T-helper 22 cell (primary cell): ENCODE measurements around the gene SLC39A12.

Experiments used
- DNase-seq: peaks from one replicate; pipeline ENCODE4 v3.0.0-alpha.2; 2020; ENCODE audit warnings: low read depth

SLC39A12 gene

DNA sequence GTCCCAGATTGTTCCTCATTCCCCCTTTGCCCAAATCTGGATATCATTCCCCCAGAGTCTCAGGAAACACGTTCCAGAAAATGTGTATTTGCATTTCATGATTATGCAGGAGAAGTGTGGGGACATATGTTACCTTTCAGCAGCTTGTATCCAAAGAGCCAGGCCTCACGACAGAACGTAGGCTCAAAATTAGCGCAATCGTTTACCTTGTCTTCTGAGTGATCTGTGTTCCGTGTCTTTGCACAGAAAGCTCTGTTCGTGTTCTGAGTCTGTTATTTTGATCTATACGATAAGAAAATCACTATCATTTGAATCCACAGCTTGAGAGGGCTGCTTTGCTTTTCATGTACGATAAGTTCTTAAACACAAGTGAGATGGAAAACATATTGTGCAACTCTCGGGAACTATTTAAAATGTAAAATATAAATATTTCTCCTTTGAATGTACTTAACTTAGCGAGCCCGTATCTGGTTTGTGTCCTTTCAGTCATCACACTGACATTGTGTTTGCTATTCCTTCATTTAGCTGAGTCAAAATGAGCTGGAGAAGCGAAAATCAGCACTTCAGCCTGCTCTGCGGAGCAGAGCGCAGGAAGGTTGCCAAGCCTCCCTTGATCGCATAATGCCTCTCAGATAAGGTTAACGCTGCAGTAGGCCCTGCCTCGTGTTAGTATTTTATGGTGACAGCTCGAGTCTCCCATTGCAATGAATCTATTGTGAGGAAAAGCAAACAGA is 108.3 kb downstream of the SLC39A12 start:
- DNase-seq, result no peak

- DNase-seq, result no peak
Measured at GRCh38 chr10:18066947-18067346, 115.2 kb downstream of the SLC39A12 start.

DNA sequence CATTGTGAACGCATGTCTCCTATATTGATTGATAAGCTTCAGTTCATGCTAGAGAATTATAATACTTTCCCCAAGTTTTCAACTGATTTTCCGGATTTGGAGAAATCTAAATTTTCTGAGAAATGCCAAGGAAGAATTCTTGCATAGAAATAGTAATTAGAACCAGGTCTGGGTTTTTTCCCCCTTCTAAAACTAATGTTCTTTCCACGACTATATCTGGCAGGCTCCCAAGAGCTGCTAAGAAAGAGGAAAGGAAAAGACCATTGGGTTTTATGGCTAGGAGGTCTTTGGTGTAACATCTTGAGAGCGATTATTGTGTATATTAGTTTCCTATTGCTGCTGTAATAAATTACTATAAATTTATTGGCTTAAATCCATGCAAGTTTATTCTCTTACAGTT is 116.7 kb downstream of the SLC39A12 start:
- no peak for DNase-seq

DNA sequence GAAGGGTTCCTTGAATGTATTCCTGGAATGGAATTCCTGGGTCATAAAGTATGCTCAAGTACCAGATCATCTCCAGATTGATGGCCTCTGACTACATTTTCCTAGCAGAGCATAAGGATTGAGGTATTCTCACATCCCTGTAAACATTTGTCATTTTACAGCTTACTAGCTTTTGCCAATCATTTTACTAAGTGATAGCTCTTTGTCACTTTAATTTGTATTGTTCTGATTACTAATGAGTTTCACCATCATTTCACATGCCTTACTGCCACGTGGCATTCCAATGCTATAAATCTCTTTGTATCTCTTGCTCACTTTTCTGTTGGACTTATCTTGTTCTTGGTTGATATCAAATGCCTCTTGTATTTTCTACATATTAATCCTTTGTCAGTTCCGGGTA is 119.9 kb downstream of the SLC39A12 start:
- no peak for DNase-seq

DNA sequence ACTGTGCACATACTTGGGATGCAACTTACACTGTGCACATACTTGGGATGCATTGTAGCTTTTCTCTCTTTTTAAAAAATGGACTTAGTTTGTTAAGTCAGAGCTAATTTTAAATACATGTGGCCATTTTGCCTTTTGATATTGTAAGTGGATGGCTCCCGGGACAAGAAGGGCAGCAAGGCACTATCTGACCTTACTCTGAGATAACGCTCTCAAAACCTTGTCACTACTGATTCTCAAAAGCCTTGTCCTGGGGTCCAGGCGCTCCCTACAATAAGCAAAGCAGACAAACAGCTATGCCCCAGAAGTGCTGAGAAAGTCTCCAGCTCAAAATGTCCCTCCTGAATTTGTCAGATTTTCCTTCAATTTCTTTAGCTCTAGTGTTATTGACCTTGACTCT is 121.6 kb downstream of the SLC39A12 start:
- DNase-seq, result no peak

- DNase-seq, result no peak
Measured at GRCh38 chr10:18075881-18076280, 124.2 kb downstream of the SLC39A12 start.

DNA sequence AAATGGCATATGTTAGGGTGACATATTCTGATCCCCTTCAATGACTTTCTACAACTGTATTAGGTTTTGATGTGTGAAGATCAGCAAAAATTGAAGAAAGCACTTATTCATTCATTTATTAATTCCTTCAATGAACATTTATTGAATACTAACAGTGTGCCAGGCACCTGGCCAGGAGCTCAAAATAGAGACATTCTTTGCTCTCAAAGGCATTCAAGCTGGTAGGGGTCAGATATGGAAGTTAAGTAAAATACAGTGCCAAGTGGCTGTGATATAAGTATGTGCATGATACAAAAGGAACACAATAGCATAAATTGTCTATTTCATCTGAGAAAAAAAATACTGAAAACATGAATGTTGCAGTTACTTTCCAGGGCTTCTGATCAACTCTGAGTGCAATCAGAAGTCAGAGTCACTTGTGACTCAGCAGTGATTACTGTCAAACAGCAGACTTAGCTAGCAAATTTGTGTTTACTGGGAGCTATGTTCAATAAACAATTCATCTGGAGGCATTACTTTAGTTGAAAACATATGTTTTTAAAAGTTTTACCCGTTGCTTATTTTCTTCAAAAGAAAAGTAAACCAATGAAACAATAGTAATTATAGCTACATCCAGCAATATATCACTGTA is 128.1 kb downstream of the SLC39A12 start:
- no peak for DNase-seq

DNA sequence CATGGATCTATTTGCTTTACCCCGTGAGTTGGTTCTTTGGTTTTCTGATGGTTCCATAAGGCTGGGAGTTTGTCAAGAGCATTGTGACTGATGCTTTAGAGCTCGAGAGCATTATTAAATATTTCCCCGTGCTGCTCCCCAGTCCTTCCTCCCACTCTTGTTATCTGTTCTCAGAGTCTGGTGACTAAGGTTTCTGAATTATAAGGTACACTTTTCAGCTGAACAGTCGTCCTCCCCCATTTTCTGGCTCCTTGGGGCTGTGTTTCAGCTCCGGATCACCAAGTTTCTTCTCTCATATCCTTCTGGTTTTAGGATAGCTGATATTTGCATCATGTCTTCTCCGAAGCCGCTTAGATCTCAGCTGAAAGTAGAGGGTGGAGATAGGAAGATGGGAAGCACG is 130.7 kb downstream of the SLC39A12 start:
- DNase-seq, result no peak

GRCh38 chr10:18085855-18086254 is 134.1 kb downstream of the SLC39A12 start:
- DNase-seq, result no peak

GRCh38 chr10:18086746-18087145 is 135.0 kb downstream of the SLC39A12 start:
- DNase-seq, result no peak

DNA sequence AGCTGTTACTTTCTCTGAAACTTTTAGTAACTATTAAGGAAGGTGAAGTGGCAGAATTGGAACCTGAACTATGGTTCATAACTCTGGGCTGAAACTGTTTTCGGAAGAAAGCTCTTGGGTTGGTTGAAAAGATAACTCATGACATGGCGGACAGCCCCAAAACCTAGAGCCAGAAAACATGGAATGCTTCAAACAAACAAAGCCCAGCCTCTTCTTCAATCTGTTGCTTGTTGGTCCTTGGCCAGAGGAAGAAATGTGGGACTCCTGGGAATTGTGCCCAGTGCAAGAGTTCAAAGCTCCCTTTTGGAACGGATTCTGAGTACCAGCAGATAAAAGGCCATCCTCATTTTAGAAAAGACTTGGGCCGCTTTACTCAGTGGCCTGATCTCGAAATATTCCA is 135.6 kb downstream of the SLC39A12 start:
- DNase-seq, result no peak
